GM21526 (cell line): Measurements from ENCODE around the gene CHST13.
"Not testable (repeated sequence)": the region's sequence is repeated elsewhere in the genome, so short reads cannot be mapped to it uniquely, and the experiment has no call there.

ENCODE experiments used
- ATAC-seq: cut with Tn5 transposase; IDR thresholded peaks from one replicate; pipeline ENCODE4 v1.9.1; 2021; ENCODE audit warnings: moderate library complexity; ENCODE audit not compliant: unreplicated experiment, low FRiP score

CHST13 gene

GRCh38 chr3:126524429-126524988 lies 554 bp downstream of the CHST13 start:
- ATAC-seq: no peak

- ATAC-seq: no peak
These were observed 1.3 kb downstream of the CHST13 start for GRCh38 chr3:126525091-126525852.

- ATAC-seq: no peak
These were observed 2.1 kb downstream of the CHST13 start for GRCh38 chr3:126525853-126526667.

GRCh38 chr3:126526668-126527005 lies 2.7 kb downstream of the CHST13 start:
- ATAC-seq: no peak

- no peak for ATAC-seq
These were observed 3.1 kb downstream of the CHST13 start for GRCh38 chr3:126527006-126527405.

GRCh38 chr3:126527455-126528211 lies 3.7 kb downstream of the CHST13 start:
- ATAC-seq: no peak

- ATAC-seq: no peak
These were observed 4.5 kb downstream of the CHST13 start for GRCh38 chr3:126528419-126528799.

- ATAC-seq: no peak
These were observed 5.0 kb downstream of the CHST13 start for GRCh38 chr3:126528800-126529541.

- no peak for ATAC-seq
These were observed 5.7 kb downstream of the CHST13 start for GRCh38 chr3:126529585-126530170.

GRCh38 chr3:126530171-126531050 lies 6.5 kb downstream of the CHST13 start:
- no peak for ATAC-seq

- no peak for ATAC-seq
These were observed 7.0 kb downstream of the CHST13 start for GRCh38 chr3:126531051-126531330.

GRCh38 chr3:126533506-126533905 lies 9.6 kb downstream of the CHST13 start:
- no peak for ATAC-seq

- not testable (repeated sequence) for ATAC-seq
These were observed 10.8 kb downstream of the CHST13 start for GRCh38 chr3:126534716-126535115.

GRCh38 chr3:126535636-126536035 lies 11.7 kb downstream of the CHST13 start:
- no peak for ATAC-seq

GRCh38 chr3:126536126-126536525 lies 12.2 kb downstream of the CHST13 start:
- no peak for ATAC-seq

GRCh38 chr3:126537116-126537729 lies 13.3 kb downstream of the CHST13 start:
- ATAC-seq: no peak

GRCh38 chr3:126537730-126538281 lies 13.9 kb downstream of the CHST13 start:
- ATAC-seq: no peak

- ATAC-seq: no peak
These were observed 14.4 kb downstream of the CHST13 start for GRCh38 chr3:126538316-126538715.
